Prostate gland (tissue), 2 donors: ENCODE results near the gene DDX54. TPM values are rescaled to one million over a fixed set of nuclear protein-coding genes. Genes with fewer than 3 reads are reported as not detected.
"Not testable (repeated sequence)": the region's sequence is repeated elsewhere in the genome, so short reads cannot be mapped to it uniquely, and the experiment has no call there.

ENCODE experiments used
- DNase-seq: peaks from one replicate; pipeline ENCODE4 v3.0.0-alpha.2; 2019; ENCODE audit warnings: low spot score
- H3K27ac ChIP-seq, 2 donors: fragments of 200-600 bp; sonication (generic); 2 replicates each; pipeline ENCODE4 v1.5.1; 2017 to 2019
- H3K27me3 ChIP-seq: fragments of 200-600 bp; sonication (generic); replicated peaks from 2 replicates; pipeline ENCODE4 v1.5.1; 2019; ENCODE audit not compliant: insufficient read depth
- H3K36me3 ChIP-seq, 2 donors: fragments of 200-600 bp; sonication (generic); 1 replicate in 1 of 2; 2 replicates in 1 of 2; pipeline versions ENCODE4 v1.5.1 to v1.8.1; 2017 to 2019
- H3K4me1 ChIP-seq: fragments of 200-600 bp; sonication (generic); replicated peaks from 2 replicates; pipeline ENCODE4 v1.5.1; 2019
- H3K4me3 ChIP-seq, 2 donors: fragments of 200-600 bp; sonication (generic); 2 replicates each; pipeline ENCODE4 v1.5.1; 2017 to 2019
- H3K9me3 ChIP-seq: fragments of 200-600 bp; sonication (generic); 2 replicates; pipeline ENCODE4 v1.5.1; 2017
- POLR2A ChIP-seq: fragments of 450-650 bp; IDR thresholded peaks from one replicate; pipeline ENCODE4 v1.6.1; 2016; ENCODE audit warnings: antibody characterized with exemption, mild to moderate bottlenecking
- POLR2AphosphoS5 ChIP-seq: sonication (generic); formaldehyde crosslinking; IDR thresholded peaks from one replicate; pipeline ENCODE4 v1.6.1; 2017; ENCODE audit warnings: antibody characterized with exemption
- WGBS: methylation state at CpG from one replicate; pipeline ENCODE4 v1.1.5; 2018; 5-methylcytosine and 5-hydroxymethylcytosine counted together
- intact Hi-C: fragments of 100-400 bp; cut with DNase I; formaldehyde crosslinking; loops from one replicate; pipeline ENCODE4 v1.14.2; 2022
- total RNA-seq, 2 donors: library from RNA; depleted of rRNA; stranded (reverse); fragments of >200 nt; gene quantifications; one replicate each; pipeline ENCODE4 v1.1.0, GENCODE V29; 2016
- TF ChIP-seq, protein P1 (sequence below), 4 experiments: fragments of 200-600 bp in 2 of 4; fragments of 450-650 bp in 2 of 4; sonication (generic) in 2 of 4; IDR thresholded peaks; 1 replicate in 3 of 4; 2 replicates in 1 of 4; pipeline ENCODE4 v1.5.1; 2016 to 2019; ENCODE audit warnings: antibody characterized with exemption in 4 of 4, mild to moderate bottlenecking in 2 of 4, moderate library complexity in 2 of 4

Gene DDX54
- total RNA-seq, 2 donors from 2014 or later: 66.3 to 119 TPM

- H3K27me3 ChIP-seq: no peaks in the 10 kb centered on the region
- intact Hi-C loops: no loop called here
- DNase-seq: no peak
- H3K4me1 ChIP-seq: no peaks in the 10 kb centered on the region
- TF ChIP-seq POLR2AphosphoS5: no peak
- no peak for TF ChIP-seq POLR2A
- TF ChIP-seq, protein P1, sequence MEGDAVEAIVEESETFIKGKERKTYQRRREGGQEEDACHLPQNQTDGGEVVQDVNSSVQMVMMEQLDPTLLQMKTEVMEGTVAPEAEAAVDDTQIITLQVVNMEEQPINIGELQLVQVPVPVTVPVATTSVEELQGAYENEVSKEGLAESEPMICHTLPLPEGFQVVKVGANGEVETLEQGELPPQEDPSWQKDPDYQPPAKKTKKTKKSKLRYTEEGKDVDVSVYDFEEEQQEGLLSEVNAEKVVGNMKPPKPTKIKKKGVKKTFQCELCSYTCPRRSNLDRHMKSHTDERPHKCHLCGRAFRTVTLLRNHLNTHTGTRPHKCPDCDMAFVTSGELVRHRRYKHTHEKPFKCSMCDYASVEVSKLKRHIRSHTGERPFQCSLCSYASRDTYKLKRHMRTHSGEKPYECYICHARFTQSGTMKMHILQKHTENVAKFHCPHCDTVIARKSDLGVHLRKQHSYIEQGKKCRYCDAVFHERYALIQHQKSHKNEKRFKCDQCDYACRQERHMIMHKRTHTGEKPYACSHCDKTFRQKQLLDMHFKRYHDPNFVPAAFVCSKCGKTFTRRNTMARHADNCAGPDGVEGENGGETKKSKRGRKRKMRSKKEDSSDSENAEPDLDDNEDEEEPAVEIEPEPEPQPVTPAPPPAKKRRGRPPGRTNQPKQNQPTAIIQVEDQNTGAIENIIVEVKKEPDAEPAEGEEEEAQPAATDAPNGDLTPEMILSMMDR (IDR thresholded peaks at IDR 0.05): no peak
- WGBS: 68% methylated on average over 5 of the region's 5 CpGs
- H3K4me3 ChIP-seq: no peak overlapping the region
- H3K27ac ChIP-seq: no peak overlapping the region
- H3K9me3 ChIP-seq: no peaks in the 10 kb centered on the region
- H3K36me3 ChIP-seq: no peaks in the 10 kb centered on the region
These were observed 29.7 kb upstream of the DDX54 start for GRCh38 chr12:113214895-113215400.

DNA sequence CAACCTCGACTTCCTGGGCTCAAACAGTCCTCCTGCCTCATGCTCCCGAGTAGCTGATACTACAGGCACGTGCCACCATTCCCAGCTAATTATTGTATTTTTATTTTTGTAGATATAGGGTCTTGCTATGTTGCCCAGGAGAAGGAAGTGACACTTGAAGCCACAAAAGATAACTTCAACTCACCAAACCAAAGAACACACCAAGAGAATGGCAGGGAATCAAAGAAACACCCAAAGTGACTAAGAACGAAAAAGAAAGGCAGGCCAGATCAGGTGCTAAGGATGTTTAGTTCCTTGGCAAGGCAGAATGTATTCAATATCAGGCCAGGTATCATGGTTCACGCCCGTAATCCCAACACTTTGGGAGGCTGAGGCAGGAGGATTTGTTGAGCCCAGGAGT lies 25.9 kb upstream of the DDX54 start:
- no peak for TF ChIP-seq POLR2AphosphoS5
- no peak for TF ChIP-seq POLR2A
- TF ChIP-seq, protein P1 (IDR thresholded peaks at IDR 0.05): no peak
- no peaks in the 10 kb centered on the region for H3K27me3 ChIP-seq
- H3K27ac ChIP-seq: no peak overlapping the region
- no peaks in the 10 kb centered on the region for H3K9me3 ChIP-seq
- DNase-seq: no peak
- no peaks in the 10 kb centered on the region for H3K4me1 ChIP-seq
- WGBS: 95% methylated on average over 6 of the region's 6 CpGs
- H3K4me3 ChIP-seq: no peak overlapping the region
- no peaks in the 10 kb centered on the region for H3K36me3 ChIP-seq
- intact Hi-C loops: no loop called here

DNA sequence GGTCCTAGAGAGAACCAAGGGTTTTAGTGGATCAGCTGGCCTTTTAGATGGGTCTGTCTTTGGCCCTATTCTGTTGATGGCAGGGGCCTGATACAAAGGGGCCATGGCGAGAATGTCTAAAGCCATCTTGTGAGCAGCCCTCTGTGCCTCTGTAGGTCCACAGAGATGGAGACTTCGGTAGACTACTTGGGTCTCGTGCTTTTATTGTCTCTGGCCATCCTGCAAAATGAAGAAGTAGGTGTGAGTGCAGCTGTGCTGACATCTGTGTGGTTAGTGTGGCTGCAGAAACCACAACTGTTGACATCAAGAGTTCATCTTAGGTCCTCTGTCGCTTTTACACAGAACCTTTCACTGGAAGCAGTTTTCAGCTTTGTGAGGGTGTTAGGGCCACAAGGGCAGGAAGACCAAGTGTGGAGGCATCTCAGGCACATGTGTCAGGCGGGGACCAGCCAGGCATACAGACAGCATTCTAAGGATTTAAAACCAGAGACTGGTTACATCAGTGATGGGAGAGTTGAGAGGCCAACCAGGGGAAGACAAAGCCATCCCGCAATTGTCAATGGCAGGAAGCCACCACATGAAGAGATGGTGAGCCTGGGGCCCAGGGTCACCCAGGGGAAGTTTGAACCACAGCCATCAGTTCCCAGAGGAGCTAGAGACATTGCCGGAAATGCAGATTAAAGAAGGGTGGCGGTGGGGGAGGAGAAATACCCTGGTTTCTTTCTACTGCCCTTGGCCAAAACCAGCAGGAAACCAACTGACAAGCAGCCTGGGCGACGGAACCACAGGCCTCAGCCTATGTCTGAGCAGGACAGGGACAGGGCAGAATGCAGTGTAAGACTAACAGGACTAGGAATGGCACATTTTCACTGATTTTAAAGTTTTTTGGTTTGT lies 23.0 kb upstream of the DDX54 start:
- H3K36me3 ChIP-seq: no peaks in the 10 kb centered on the region
- H3K27ac ChIP-seq: no peak overlapping the region
- H3K4me1 ChIP-seq: no peaks in the 10 kb centered on the region
- H3K4me3 ChIP-seq: no peak overlapping the region
- no peaks in the 10 kb centered on the region for H3K27me3 ChIP-seq
- DNase-seq: no peak
- intact Hi-C loops: no loop called here
- no peaks in the 10 kb centered on the region for H3K9me3 ChIP-seq
- WGBS: 77% methylated on average over 10 of the region's 10 CpGs
- TF ChIP-seq POLR2A: no peak
- TF ChIP-seq POLR2AphosphoS5: no peak
- TF ChIP-seq, protein P1 (IDR thresholded peaks at IDR 0.05): no peak

DNA sequence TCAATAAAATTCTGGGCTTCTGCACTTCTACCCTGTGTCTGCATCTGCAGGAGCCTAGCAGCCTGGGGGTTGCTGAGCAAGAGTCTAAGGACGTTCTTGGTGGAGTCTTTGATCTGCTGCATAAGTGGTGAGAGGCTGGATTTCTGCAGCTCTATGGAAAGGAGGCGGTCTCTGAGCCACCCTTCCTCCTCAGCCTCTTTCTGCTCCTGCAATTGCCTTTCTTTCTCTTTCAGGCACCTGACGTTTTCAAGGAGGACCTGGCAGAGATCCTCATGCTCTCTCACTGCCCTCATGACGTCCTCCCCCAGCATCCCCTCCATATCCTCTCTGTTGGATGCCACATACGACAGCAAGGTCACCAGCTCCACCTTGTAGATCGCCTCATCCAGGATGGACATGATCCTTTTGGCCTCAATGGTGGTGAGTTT lies 22.3 kb upstream of the DDX54 start:
- no peak for DNase-seq
- Histone ChIP-seq H3K4me3 (no peak overlapping the region), H3K9me3 (no peaks in the 10 kb centered on the region), H3K4me1 (no peaks in the 10 kb centered on the region), H3K27me3 (no peaks in the 10 kb centered on the region), H3K27ac (no peak overlapping the region), H3K36me3 (no peaks in the 10 kb centered on the region)
- TF ChIP-seq POLR2AphosphoS5 (no peak), POLR2A (no peak)
- TF ChIP-seq, protein P1 (IDR thresholded peaks at IDR 0.05): no peak
- WGBS: 63% methylated on average over 6 of the region's 6 CpGs
- intact Hi-C loops: no loop called here

DNA sequence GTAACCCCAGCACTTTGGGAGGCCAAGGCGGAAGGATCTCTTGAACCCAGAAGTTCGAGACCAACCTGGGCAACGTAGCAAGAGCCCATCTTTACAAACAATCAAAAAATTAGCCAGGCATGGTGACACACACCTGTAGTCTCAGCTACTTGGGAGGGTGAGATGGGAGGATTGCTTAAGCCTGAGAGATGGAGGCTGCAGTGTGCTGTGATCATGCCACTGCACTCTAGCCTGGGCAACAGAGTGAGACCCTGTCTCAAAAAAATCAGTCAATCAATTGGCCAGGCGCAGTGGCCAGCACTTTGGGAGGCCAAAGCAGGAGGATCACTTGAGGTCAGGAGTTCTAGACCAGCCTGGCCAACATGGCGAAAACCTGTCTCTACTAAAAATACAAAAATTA lies 21.5 kb upstream of the DDX54 start:
- WGBS: 96% methylated on average over 5 of the region's 5 CpGs
- H3K27me3 ChIP-seq, H3K9me3 ChIP-seq, DNase-seq, intact Hi-C loops, H3K27ac ChIP-seq, H3K4me1 ChIP-seq, H3K36me3 ChIP-seq, H3K4me3 ChIP-seq: not testable (repeated sequence)
